M059J (cell line): ENCODE data around the gene ABCA6. TPM values are rescaled to one million over a fixed set of nuclear protein-coding genes. Genes with fewer than 3 reads are reported as not detected.
"Not testable (repeated sequence)": the region's sequence is repeated elsewhere in the genome, so short reads cannot be mapped to it uniquely, and the experiment has no call there.

Source experiments
- DNase-seq: peaks from one replicate; pipeline ENCODE4 v3.0.0-alpha.2; 2012; ENCODE audit warnings: low read depth
- total RNA-seq: library from RNA; depleted of rRNA; stranded (reverse); fragments of >200 nt; shearing (Covaris generic); gene quantifications from 2 replicates; pipeline ENCODE4 v1.2.3, GENCODE V29; 2014

Gene ABCA6
- total RNA-seq, 1 experiment from 2014 or later: not detected

- no peak for DNase-seq
Measured at GRCh38 chr17:69134112-69134511, 7.6 kb downstream of the ABCA6 start.

GRCh38 chr17:69130627-69131296 lies 10.9 kb downstream of the ABCA6 start:
- no peak for DNase-seq

GRCh38 chr17:69123626-69124025 lies 18.1 kb downstream of the ABCA6 start:
- no peak for DNase-seq

- DNase-seq: no peak
Measured at GRCh38 chr17:69122065-69122464, 19.6 kb downstream of the ABCA6 start.

- DNase-seq: no peak
Measured at GRCh38 chr17:69117855-69118784, 23.6 kb downstream of the ABCA6 start.

- no peak for DNase-seq
Measured at GRCh38 chr17:69111794-69112193, 29.9 kb downstream of the ABCA6 start.

- DNase-seq: no peak
Measured at GRCh38 chr17:69105907-69106730, 35.6 kb downstream of the ABCA6 start.

GRCh38 chr17:69103557-69104233 lies 38.0 kb downstream of the ABCA6 start:
- no peak for DNase-seq

- DNase-seq: no peak
Measured at GRCh38 chr17:69098625-69099024, 43.1 kb downstream of the ABCA6 start.

GRCh38 chr17:69096541-69096940 lies 45.2 kb downstream of the ABCA6 start:
- DNase-seq: no peak

GRCh38 chr17:69093995-69094394 lies 47.7 kb downstream of the ABCA6 start:
- no peak for DNase-seq

- DNase-seq: no peak
Measured at GRCh38 chr17:69093279-69093789, 48.4 kb downstream of the ABCA6 start.

- DNase-seq: no peak
Measured at GRCh38 chr17:69090365-69090764, 51.3 kb downstream of the ABCA6 start.

- DNase-seq: no peak
Measured at GRCh38 chr17:69088643-69089200, 53.0 kb downstream of the ABCA6 start.

- DNase-seq: no peak
Measured at GRCh38 chr17:69086641-69087040, 55.1 kb downstream of the ABCA6 start.

GRCh38 chr17:69084911-69085310 lies 56.8 kb downstream of the ABCA6 start:
- DNase-seq: no peak

GRCh38 chr17:69082696-69083095 lies 59.0 kb downstream of the ABCA6 start:
- no peak for DNase-seq

- no peak for DNase-seq
Measured at GRCh38 chr17:69078864-69079263, 62.8 kb downstream of the ABCA6 start.

GRCh38 chr17:69075823-69076222 lies 65.9 kb downstream of the ABCA6 start:
- no peak for DNase-seq

GRCh38 chr17:69073392-69073791 lies 68.3 kb downstream of the ABCA6 start:
- DNase-seq: not testable (repeated sequence)

GRCh38 chr17:69072803-69073256 lies 68.9 kb downstream of the ABCA6 start:
- DNase-seq: not testable (repeated sequence)
